GM23248 (cell line): ENCODE data around the gene DIPK1B. TPM values are rescaled to one million over a fixed set of nuclear protein-coding genes. Genes with fewer than 3 reads are reported as not detected.

Experiments used
- DNase-seq: peaks from one replicate; pipeline ENCODE4 v3.0.0-alpha.2; 2015
- H2AFZ ChIP-seq: fragments of 200-600 bp; sonication (generic); 2 replicates; pipeline ENCODE4 v1.6.1; 2016; ENCODE audit warnings: antibody characterized with exemption
- H3F3A ChIP-seq: fragments of 200-600 bp; sonication (generic); 2 replicates; pipeline ENCODE4 v1.6.1; 2016; ENCODE audit warnings: mild to moderate bottlenecking, antibody characterized with exemption, mixed run types; ENCODE audit not compliant: insufficient read depth
- H3K27ac ChIP-seq: fragments of 200-600 bp; sonication (generic); 2 replicates; pipeline ENCODE4 v1.5.1; 2016; ENCODE audit warnings: mild to moderate bottlenecking
- H3K27me3 ChIP-seq: fragments of 200-600 bp; sonication (generic); replicated peaks from 2 replicates; pipeline ENCODE4 v1.6.1; 2016; ENCODE audit warnings: mild to moderate bottlenecking; ENCODE audit not compliant: insufficient read depth
- H3K36me3 ChIP-seq: fragments of 200-600 bp; sonication (generic); 2 replicates; pipeline ENCODE4 v1.6.1; 2016; ENCODE audit warnings: low read depth, mild to moderate bottlenecking
- H3K4me1 ChIP-seq: fragments of 200-600 bp; sonication (generic); 2 replicates; pipeline ENCODE4 v1.6.1; 2016; ENCODE audit warnings: mild to moderate bottlenecking; ENCODE audit not compliant: insufficient read depth
- H3K4me2 ChIP-seq: fragments of 200-600 bp; sonication (generic); one replicate; pipeline ENCODE4 v1.6.1; 2016; ENCODE audit warnings: mild to moderate bottlenecking; ENCODE audit not compliant: unreplicated experiment
- H3K4me3 ChIP-seq: fragments of 200-600 bp; sonication (generic); 2 replicates; pipeline ENCODE4 v1.5.1; 2016; ENCODE audit warnings: mild to moderate bottlenecking
- H3K79me2 ChIP-seq: fragments of 200-600 bp; sonication (generic); 2 replicates; pipeline ENCODE4 v1.6.1; 2016; ENCODE audit warnings: mild to moderate bottlenecking; ENCODE audit not compliant: insufficient read depth
- H3K9ac ChIP-seq: fragments of 200-600 bp; sonication (generic); 2 replicates; pipeline ENCODE4 v1.6.1; 2016; ENCODE audit warnings: mild to moderate bottlenecking
- H3K9me2 ChIP-seq: fragments of 200-600 bp; sonication (generic); 2 replicates; pipeline ENCODE4 v1.6.1; 2016; ENCODE audit warnings: mixed run types, mild to moderate bottlenecking, moderate library complexity; ENCODE audit not compliant: insufficient read depth
- H3K9me3 ChIP-seq: fragments of 200-600 bp; sonication (generic); one replicate; pipeline ENCODE4 v1.6.1; 2017; ENCODE audit warnings: low read depth
- H4K20me1 ChIP-seq: fragments of 200-600 bp; sonication (generic); 2 replicates; pipeline ENCODE4 v1.6.0; 2016; ENCODE audit not compliant: insufficient read depth
- EZH2 ChIP-seq: fragments of 200-600 bp; sonication (generic); IDR thresholded peaks from 2 replicates; pipeline ENCODE4 v1.6.1; 2018; ENCODE audit warnings: antibody characterized with exemption, mild to moderate bottlenecking; ENCODE audit not compliant: insufficient read depth, poor library complexity, severe bottlenecking
- EZH2phosphoT487 ChIP-seq: fragments of 200-600 bp; sonication (generic); IDR thresholded peaks from 2 replicates; pipeline ENCODE4 v1.6.1; 2018; ENCODE audit warnings: antibody characterized with exemption, moderate library complexity, mild to moderate bottlenecking, low read depth; ENCODE audit not compliant: insufficient read depth
- WGBS, 2 experiments: methylation state at CpG; one replicate each; pipeline ENCODE4 v1.1.6; 2015 to 2017; ENCODE audit warnings: low lambda C conversion rate in 2 of 2, low coverage in 1 of 2; ENCODE audit errors: missing lambda C conversion rate in 2 of 2; 5-methylcytosine and 5-hydroxymethylcytosine counted together
- in situ Hi-C: fragments of 300-500 bp; cut with MboI; formaldehyde crosslinking; loops from 2 replicates; pipeline ENCODE4 v1.15.0; 2020
- polyA plus RNA-seq: library from polyadenylated mRNA; unstranded; fragments of >200 nt; fragmentation: Nextera tagmentation; extraction: Ambion mirVana; gene quantifications from 2 replicates; pipeline ENCODE4 v1.2.1, GENCODE V29; 2016
- total RNA-seq: library from RNA; depleted of rRNA; stranded (reverse); fragments of >200 nt; shearing (Covaris generic); gene quantifications from 2 replicates; pipeline ENCODE4 v1.2.3, GENCODE V29; 2014

DIPK1B gene
- total and polyA plus RNA-seq, 2 experiments from 2014 or later, result not detected

- H3K9me3 ChIP-seq, result no peaks in the 10 kb centered on the region
- 78 to 84% methylated on average over 21 to 25 of the region's 29 CpGs for WGBS, 2 experiments
- no peak for DNase-seq
- H3K36me3 ChIP-seq, result no peaks in the 10 kb centered on the region
- TF ChIP-seq EZH2phosphoT487, result no peak
- 0 out of 2 replicates have a peak, but pooled peaks cover 6% of the 10 kb centered on the region for H3F3A ChIP-seq
- H3K9me2 ChIP-seq, result no peaks in the 10 kb centered on the region
- no peak overlapping the region for H2AFZ ChIP-seq
- no peaks in the 10 kb centered on the region for H3K4me1 ChIP-seq
- H3K27me3 ChIP-seq, result no peaks in the 10 kb centered on the region
- no peaks in the 10 kb centered on the region for H4K20me1 ChIP-seq
- H3K79me2 ChIP-seq, result no peaks in the 10 kb centered on the region
- H3K27ac ChIP-seq, result no peak overlapping the region
- no peak overlapping the region for H3K4me2 ChIP-seq
- no peak overlapping the region for H3K9ac ChIP-seq
- in situ Hi-C loops, result no loop called here
- H3K4me3 ChIP-seq, result no peak overlapping the region
Observed at GRCh38 chr9:136691316-136692184, 20.8 kb upstream of the DIPK1B start.

GRCh38 chr9:136692185-136693134 lies 19.9 kb upstream of the DIPK1B start:
- H3K4me1 ChIP-seq, result no peaks in the 10 kb centered on the region
- H3K4me2 ChIP-seq, result no peak overlapping the region
- H3K9me2 ChIP-seq, result no peaks in the 10 kb centered on the region
- no peaks in the 10 kb centered on the region for H3K27me3 ChIP-seq
- H4K20me1 ChIP-seq, result no peaks in the 10 kb centered on the region
- H3F3A ChIP-seq, result 0 out of 2 replicates have a peak, but pooled peaks cover 6% of the 10 kb centered on the region
- in situ Hi-C loops, result no loop called here
- H3K27ac ChIP-seq, result no peak overlapping the region
- no peaks in the 10 kb centered on the region for H3K79me2 ChIP-seq
- no peak overlapping the region for H3K4me3 ChIP-seq
- no peak overlapping the region for H2AFZ ChIP-seq
- H3K36me3 ChIP-seq, result no peaks in the 10 kb centered on the region
- H3K9me3 ChIP-seq, result no peaks in the 10 kb centered on the region
- no peak overlapping the region for H3K9ac ChIP-seq
- DNase-seq, result no peak
- 83 to 86% methylated on average over 38 to 43 of the region's 46 CpGs for WGBS, 2 experiments
- no peak for TF ChIP-seq EZH2phosphoT487
- no peak for TF ChIP-seq EZH2

GRCh38 chr9:136693135-136693489 lies 19.3 kb upstream of the DIPK1B start:
- Histone ChIP-seq H3K27me3 (no peaks in the 10 kb centered on the region), H3K27ac (no peak overlapping the region), H3K79me2 (no peaks in the 10 kb centered on the region), H3K9me2 (no peaks in the 10 kb centered on the region), H3K9ac (no peak overlapping the region), H4K20me1 (no peaks in the 10 kb centered on the region), H3K4me2 (no peak overlapping the region), H3K36me3 (no peaks in the 10 kb centered on the region), H3K4me1 (no peaks in the 10 kb centered on the region), H3F3A (0 out of 2 replicates have a peak, but pooled peaks cover 3% of the 10 kb centered on the region), H2AFZ (no peak overlapping the region), H3K4me3 (no peak overlapping the region), H3K9me3 (no peaks in the 10 kb centered on the region)
- in situ Hi-C loops, result no loop called here
- TF ChIP-seq EZH2phosphoT487 (no peak), EZH2 (no peak)
- no peak for DNase-seq
- WGBS, 2 experiments, result 77% methylated on average over 14 of the region's 14 CpGs

- Histone ChIP-seq H3K36me3 (no peaks in the 10 kb centered on the region), H3K9ac (no peak overlapping the region), H4K20me1 (no peaks in the 10 kb centered on the region), H3K4me2 (no peak overlapping the region), H3F3A (no peaks in the 10 kb centered on the region), H3K9me3 (no peaks in the 10 kb centered on the region), H3K27me3 (no peaks in the 10 kb centered on the region), H3K27ac (no peak overlapping the region), H3K79me2 (no peaks in the 10 kb centered on the region), H2AFZ (no peak overlapping the region), H3K9me2 (no peaks in the 10 kb centered on the region), H3K4me3 (no peak overlapping the region), H3K4me1 (no peaks in the 10 kb centered on the region)
- in situ Hi-C loops, result no loop called here
- TF ChIP-seq EZH2phosphoT487 (no peak), EZH2 (no peak)
- peak; percentile 71 for DNase-seq
- WGBS, 2 experiments, result 51 to 57% methylated on average over 15 of the region's 15 CpGs
Observed at GRCh38 chr9:136693490-136694162, 18.7 kb upstream of the DIPK1B start.
